CD4-positive, alpha-beta T cell treated with Interleukin-17A for 4 hours (primary cell): ENCODE results near the gene CACNA1S.
A peak's percentile ranks its signal among the peaks of the same experiment; 100 is the strongest.

Experiments used
- DNase-seq: peaks from one replicate; pipeline ENCODE4 v3.0.0-alpha.2; 2020; ENCODE audit warnings: mixed read lengths

CACNA1S gene

DNA sequence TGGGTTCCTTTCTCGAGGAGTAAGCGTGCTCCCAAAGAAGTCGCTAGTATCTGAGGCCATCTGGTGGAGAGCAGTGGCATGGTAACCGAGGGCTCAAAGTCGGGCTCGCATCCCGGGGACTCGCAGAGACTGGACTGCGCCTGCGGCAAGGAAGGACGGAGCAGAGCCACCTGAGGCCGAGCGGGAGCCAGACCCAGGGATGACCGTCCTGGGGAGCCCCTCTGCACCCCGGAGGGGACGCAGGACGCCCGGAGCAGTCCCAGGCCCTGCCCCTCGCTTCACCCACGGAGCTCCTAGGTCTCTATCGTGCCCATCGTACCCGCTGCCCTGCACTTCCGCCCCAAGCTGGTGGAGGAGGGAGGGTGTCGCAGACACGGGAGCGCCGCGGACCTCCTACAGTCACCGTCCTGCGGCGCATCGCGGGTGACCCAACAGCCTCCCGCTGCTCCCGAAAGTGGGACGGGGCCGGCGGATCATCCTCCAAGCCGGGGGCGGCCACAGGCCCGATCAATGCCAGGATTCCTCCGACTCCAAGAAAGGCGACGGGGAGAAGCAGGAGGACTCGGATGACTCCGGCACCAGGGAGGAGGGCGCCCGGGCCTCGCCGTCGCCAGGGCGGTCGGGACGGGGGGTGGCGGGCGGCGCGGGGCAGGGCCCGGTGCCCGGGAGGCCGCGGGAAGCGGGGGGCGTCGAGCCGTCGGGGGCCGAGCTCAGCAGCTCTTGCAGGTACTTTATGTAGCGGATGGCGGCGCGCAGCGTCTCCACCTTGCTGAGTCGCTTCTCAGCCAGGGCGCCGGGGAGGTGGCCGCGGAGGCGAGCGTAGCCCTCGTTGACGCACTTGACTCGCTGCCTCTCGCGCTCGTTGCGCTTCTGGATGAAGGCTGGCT, 2.3 kb upstream of the CACNA1S start:
- DNase-seq = peak; percentile 77

GRCh38 chr1:201113451-201114244, 1.4 kb upstream of the CACNA1S start:
- no peak for DNase-seq

DNA sequence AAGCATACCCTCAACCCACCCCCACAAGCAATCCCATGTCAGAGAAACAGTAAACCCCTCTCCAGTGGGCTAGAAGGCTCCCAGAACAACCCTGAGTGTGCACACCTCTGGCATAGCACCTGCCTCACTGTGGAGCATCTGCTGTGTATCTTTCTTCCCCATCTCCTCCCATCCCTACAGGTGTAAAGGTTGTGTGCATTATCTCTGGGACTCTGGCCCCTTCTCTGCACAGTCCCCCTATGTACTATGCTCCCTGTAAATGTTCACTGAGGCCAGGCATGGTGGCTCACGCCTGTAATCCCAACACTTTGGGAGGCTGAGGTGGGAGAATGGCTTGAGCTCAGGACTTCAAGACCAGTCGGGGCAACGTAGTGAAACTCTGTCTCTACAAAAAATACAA, 700 bp upstream of the CACNA1S start:
- no peak for DNase-seq

DNA sequence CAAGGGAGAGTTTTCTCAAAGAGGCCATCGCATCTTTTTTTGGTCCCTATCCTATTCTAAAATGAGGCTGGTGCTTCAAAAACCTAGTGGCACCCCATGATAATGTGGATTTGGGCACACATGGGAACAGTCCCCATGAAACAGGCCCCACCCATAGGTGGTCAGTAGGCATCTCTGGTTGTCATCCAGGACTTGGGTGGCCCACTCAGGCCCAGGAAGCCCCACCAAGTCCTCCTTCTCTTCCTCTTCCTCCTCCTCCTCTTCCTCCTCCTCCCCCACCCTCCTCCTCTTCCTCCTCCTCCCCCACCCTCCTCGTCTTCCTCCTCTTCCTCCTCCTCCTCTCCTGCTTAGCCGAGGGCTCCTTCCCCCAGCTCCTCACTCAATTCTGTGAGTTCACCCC, 554 bp downstream of the CACNA1S start:
- no peak for DNase-seq

DNA sequence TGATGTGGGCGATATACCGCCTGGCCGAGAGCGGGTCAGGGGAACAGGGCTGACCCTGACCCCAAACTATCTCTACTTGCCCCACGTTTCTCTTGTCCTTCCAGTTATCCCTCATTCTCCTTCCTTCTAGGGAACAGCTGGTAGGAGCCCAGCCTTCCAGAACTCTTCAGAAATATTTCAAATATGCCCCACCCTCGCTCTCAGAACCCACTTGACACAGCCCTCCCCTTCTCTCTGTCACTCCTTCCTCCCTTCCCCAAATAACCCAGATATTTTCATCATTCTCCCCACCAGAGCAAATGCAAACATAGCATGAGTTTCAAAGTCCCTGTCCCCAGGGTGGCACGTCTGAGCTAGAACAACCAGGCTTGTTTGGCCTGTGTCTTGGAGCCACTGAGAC, 1.1 kb downstream of the CACNA1S start:
- no peak for DNase-seq

GRCh38 chr1:201110616-201111015, 1.6 kb downstream of the CACNA1S start:
- DNase-seq = no peak

GRCh38 chr1:201110138-201110537, 2.1 kb downstream of the CACNA1S start:
- no peak for DNase-seq

DNA sequence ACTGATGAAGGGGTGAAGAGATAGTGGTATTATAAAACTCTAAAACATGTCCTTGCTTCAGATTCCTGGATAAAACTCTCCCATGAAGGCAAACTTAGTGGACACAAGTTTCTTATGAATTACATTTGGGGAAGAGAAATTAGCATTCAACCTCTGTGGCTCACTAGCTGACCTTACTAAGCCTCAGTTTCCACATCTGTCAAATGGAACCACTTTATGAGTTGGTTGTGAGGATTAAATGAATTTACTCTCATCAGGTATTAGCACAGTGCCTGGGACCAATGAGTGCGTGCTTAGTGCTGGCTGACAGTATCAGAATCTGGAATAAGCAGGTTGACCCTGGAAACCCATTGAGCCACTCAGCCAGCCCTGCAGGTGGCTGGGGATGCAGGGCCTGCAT, 2.6 kb downstream of the CACNA1S start:
- DNase-seq = no peak

DNA sequence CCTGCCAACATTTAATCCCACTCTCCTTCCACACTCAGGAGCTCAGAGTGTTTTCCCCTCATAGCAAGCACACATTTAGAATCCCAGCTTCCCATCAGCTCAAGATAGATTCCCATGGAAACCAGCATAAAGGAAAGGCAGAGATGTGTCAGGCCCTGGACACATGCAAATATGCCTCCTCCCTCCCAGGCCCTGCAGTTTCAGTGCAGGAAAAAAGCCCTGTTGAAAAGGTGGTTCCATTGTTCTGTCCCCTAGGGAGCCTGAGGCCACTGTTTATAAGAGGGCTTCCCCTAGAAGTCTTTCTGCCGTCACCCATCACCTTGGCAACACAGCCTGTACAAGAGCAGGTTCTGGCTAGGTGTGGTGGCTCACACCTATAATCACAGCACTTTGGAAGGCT, 3.6 kb downstream of the CACNA1S start:
- DNase-seq = no peak

DNA sequence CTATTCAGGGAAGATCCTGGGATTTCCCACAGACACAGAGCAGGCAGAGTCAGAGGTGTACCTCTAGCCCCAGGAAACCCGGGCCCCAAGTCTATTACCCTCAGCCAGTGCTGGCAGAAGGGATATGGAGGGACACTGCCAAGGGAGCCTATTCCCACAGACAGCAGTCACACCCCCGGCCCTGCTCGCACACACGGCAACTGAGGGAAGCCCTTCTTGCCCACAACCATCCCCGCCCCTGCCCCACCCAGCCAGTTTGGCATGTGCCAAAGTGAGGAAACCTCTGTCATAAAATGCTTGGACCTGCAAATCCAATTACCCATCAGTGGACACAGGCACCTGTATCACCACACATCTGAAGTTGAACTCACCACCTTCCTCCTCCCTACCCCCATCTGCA, 6.5 kb downstream of the CACNA1S start:
- DNase-seq = no peak

GRCh38 chr1:201104141-201104540, 8.1 kb downstream of the CACNA1S start:
- DNase-seq = no peak

DNA sequence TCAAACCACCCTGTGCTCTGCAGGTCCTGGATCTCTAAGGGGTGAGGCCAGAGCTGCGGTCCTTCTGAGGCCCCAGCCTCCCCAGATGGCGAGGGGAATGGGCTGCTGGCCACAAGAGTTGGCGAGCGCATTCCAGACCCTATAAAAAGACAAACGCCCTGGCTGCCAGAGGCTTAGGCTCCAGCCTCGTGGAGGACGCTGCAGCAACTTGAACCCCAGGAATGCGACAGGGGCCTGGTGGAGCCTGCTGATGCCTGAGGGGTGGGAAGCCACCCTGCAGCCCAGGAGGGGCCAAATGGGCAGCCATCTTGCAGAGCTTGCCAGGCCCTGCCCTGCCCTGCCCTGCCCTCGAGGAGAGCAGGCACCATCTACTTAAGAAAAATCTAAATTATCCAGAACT, 8.6 kb downstream of the CACNA1S start:
- no peak for DNase-seq

DNA sequence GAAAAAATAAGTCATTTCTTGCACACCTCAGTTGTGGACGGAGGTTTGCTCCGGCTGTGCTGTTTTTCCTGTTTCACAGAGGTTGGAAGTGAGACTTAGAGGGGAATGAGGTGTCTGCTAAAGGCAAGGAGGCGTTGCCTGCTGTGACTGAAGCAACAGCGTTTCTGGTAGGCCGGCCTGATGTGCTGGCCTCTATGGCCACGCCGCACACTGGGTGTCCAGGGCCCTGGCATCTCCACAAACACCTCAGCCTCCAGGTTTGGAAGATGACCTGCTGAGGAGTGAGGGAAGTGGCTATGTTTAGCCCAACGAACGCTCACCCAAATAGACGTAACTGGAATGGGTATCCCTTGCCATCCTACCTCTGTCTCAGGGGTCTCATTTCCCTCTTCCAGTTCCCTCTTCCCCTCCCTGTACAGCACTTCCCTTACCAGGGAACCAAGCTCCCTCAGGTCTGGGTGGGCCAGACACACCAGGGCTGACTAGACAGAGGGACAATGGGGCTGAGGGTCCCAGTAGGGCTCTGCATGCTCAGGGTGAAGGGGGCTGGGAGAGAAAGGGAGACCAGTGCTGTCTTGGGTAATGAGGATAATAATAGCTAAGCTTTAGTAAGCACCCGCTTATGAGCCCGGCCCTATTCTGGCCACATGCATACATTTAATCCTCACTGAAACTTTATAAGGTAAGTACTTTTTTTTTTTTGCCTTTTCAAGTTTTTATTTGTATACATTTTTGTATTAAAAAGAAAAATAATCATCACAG, 11.9 kb downstream of the CACNA1S start:
- DNase-seq = no peak

- DNase-seq = no peak
Observed at GRCh38 chr1:201098992-201099677, 13.1 kb downstream of the CACNA1S start.

GRCh38 chr1:201096977-201097856, 15.0 kb downstream of the CACNA1S start:
- no peak for DNase-seq

DNA sequence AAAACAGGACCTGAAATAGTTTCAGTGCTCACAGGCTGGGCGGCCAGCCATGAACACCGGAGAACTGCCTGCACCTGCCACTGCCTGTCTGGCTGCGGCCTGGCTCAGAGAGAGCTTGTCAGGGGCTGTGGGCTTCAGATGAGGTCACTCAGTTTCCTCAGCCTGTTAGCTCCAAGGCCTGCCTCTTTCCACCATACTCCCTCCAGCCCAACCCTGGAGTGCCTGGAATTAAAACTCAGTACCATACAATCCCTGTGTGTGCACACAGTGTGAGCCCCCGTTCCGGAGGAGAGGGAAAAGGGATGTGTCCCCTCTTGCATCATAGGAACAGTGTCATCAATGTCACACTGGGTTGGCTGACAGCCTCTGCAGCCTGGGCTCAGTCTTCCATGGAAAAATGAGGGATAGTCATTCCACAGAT, 16.2 kb downstream of the CACNA1S start:
- DNase-seq = no peak

GRCh38 chr1:201095581-201095980, 16.6 kb downstream of the CACNA1S start:
- no peak for DNase-seq

DNA sequence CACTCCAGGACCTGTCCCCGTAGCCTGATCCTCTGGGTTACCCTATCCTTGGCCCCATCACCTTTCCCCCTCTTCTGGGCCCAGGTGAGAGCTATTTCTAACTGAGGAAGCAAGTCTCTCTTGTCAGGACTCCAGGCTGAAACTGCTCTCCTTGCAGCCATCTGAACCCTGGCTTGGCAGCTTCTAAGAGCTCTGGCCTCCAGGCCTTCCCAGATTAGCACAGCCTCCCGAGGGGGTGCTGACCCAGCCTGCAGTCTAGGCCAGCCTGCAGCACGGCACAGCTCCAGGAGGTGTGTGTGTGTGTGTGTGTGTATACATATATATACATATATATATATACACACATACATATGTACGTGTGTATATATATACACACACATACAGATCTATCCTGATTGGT, 17.4 kb downstream of the CACNA1S start:
- DNase-seq = no peak

DNA sequence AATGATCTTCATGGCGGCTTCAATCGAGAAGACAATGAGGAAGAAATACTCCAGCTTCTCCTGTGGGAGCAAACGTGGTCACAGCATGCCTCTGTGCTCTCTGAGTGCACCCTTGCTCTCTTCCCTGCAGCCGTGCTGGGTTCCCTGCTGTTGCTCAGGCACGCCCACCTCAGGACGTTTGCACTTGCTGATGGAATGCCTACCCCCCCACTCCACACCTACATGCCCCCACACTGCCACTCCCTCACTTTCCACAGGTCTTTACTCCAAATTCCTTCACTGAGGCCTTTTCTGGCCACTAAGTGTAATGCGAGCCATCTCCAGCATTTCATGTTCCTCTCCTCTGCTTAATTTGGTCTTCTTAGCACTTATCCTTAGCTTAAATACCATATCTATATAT, 18.3 kb downstream of the CACNA1S start:
- DNase-seq = no peak

DNA sequence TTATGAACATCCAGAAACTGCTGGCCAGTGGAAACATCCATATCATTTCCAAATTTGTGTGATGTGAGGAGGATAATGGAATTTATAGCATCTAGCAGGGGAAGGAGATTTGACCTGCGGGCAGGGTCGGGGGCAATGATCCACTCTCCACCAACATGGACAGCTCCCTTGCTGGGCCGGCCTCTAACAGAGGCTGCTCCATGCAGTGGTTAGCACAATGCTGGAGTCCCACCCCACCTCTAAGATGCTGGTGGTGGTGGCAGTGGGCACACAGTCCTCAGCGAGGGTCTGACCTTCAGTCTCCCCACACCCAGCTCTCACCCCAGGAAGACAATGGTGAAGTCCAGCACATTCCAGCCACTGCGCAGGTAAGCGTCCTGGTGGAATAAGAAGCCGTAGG, 18.7 kb downstream of the CACNA1S start:
- DNase-seq = no peak

DNA sequence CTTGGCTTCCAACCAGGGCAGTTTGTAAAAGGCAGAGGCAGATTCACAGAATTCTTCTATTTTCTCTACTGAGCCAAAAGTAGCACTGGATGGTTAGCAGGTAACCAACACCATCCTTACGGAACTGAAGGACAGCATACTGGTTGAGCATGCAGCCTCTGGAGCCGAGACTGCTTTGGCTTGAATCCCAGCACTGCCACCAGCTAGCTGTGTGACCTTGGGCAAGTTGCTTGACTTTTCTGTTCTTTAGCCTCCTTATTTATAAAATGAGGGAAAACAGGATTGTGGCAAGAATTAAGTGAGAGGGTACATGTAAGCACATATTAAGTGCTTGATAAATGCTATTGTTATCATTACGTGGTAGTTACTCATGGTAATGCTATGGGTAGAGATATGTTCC, 19.5 kb downstream of the CACNA1S start:
- DNase-seq = no peak

DNA sequence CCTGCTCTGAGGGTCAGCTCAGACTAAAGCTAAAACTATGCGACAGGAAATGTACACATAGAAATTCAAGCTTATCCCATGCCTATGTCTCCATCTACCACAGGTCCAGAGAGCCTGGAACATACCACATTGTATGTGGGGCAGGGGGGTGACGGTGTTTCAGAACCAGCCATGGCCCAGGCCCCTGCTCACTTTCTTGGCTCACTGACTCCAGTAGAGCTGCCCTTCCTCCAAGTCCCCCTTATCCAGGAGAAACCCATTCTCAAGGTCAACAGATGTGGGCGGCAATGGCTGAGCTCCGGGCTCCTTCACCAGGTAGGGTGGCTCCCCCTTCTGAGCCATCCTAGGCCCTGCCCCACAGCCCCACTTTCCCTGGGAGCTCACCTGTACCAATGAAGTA, 21.0 kb downstream of the CACNA1S start:
- no peak for DNase-seq
